Measurements from ENCODE around the gene VDAC1.
"Not testable (repeated sequence)": the region's sequence is repeated elsewhere in the genome, so short reads cannot be mapped to it uniquely, and the experiment has no call there.

The VDAC1 gene

DNA sequence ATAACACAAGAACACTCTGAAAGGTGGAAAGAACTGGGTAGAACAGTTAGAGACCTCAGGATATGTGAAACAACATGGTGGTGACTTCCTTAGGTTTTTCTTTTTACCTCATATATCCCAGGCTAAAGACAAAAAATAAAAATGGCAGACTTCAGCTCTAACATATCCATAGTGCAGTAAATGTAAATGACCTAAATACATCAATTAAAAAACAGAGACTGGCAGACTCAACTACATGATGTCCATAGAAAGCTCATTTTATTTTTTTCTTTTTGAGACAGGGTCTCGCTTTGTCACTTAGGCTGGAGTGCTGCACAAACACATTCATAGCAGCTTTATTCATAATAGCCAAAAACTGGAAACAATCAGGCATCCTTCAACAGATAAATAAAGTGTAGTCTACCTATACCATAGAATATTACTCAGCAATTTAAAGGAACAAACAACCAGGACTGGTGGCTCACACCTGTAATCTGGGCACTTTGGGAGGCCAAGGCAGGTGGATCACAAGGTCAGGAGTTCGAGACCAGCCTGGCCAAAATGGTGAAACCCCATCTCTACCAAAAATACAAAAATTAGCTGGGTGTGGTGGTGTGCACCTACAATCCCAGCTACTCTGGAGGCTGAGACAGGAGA lies 41.2 kb downstream of the VDAC1 start:
- DNase-seq: no peak

DNA sequence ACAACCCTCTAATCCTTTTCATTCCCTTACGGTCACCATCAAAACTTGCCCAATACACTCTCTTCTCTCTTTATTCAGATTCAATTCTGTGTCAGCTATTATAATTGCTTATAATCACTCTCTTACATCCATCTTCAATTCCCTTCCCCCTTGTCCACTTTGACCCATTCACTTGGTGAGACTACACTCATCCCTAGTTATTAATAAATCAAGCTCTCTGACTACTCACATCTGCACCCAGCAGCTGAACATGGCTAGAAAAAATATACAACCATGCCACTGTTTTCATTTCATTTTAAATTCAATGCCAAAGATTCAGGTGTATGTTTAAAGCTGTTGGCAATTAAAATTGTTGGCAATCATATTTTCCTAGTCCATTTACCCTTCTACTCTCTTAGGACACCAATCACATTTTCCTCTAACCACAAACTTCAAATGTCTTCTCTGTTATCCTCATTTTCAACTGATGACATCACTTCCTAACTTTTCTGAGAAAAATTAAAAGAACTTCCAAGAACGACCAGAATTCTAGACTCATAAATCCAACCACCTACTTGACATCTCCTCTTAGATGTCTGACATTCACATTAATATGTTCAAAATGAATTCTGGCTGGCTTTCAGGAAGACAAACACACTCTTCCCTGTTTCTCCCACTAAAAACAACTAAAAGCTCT lies 41.8 kb downstream of the VDAC1 start:
- no peak for DNase-seq

DNA sequence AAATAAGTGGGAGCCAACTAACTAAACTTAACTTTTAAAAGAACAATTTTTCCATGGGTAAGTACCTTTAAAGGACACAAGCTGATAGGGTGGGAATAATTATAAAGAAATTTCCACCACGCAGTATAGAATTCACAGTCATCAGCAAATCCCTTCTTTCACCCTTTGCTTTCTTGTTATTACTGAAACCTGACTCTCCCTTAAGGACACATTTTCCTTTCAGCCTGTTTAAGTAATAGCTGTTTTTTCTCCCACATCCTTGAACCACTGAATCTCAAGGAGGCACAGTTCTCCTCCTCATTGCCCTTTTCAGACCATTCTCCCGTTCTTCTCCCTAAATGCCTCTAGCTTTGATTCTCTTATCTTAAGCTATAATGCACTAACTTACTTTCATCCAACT lies 42.6 kb downstream of the VDAC1 start:
- no peak for DNase-seq

DNA sequence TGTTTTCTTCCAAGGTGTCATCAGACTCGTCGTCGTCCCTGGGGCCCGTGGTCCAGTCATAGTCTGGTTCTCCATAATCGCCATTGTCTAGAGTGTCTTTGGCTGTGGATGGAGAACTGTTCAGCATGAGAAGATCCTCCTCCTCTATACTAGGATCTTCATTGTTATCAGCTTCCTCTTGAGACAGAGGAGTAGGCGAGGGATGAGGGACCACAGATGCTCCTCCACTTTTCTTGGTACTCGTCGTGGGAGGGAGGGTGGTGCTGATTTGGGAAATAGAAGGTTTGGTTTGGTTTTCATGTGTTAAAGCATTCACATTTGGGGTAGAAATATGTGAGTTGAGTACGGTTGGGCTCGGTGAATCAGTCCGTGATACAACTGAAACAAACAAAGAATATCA lies 45.1 kb downstream of the VDAC1 start:
- no peak for DNase-seq

DNA sequence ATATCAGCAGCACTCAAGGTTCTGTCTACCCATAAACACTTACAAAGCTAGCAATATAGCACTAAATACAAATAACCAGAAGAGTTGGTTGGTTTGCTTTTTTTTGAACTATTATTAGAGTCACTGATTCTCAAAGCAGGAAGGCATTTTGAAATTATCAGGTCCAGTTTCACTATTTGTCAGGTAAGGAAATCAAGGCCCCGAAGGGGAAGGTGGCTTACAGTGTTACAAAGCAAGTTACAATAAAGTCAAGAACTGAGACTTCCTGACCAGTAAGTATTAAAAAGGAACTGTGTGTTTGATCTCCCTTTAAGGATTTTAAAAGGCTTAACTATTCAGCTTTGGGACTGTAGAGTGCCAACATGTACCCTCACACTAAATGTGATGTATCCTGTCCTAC lies 47.2 kb downstream of the VDAC1 start:
- DNase-seq: no peak

DNA sequence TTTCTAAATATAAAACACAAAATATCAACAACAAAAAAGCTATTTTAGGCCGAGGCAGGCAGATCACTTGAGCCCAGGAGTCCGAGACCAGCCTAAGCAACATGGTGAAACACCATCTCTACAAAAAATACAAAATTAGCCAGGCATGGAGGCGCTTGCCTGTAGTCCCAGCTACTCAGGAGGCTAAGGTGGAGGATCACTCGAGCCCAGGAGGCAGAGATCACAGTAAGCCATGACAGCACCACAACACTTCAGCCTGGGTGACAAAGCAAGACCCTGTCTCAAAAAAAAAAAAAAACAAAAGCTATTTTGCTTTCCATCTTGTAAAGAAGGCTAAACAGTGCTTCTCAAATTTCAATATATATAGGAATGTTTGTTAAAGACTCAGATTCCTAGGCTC lies 47.7 kb downstream of the VDAC1 start:
- DNase-seq: no peak

DNA sequence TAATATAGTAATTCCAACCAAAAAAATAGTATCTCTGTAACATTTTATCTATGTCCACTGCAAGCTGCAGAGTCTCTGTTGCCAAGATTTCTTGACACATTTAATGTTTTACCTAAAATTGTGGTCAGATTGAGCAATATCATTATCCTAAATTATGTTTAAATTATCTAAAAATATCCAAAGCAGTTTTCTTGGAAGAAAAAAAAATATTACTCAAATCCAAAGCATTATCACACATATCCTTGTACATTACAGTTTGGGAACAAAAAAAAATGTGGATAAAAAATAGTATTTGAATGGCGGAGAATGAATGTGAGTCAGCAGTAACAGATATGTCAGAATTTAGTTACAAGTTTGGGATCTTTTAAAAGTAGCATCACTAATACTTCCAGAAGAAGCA lies 48.6 kb downstream of the VDAC1 start:
- not testable (repeated sequence) for DNase-seq

DNA sequence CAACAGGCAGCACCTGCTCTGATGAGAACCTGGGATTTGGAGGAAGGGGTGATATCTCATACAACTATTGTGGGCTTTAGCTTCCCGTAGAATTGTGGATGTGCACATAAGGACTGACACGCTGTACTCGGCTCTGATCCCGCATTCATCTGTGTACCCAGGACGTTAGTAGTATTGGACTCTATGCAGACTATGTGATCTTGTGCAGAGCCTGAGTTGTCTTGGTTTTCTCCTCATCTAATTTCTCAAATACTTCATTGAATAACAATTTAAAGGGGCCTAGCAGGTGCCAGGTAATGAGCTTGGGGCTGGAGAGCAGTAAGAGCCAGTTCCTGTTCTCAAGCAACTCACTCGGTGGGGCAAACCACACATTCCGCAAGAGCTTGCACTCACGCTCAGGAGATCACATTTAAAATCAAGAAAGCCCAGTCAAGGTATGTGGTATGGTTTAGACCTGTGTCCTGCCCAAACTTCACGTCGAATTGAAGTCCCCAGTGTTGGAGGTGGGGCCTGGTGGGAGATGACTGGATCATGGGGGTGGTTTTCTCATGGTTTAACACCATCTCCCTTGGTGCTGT lies 51.1 kb downstream of the VDAC1 start:
- DNase-seq: no peak

DNA sequence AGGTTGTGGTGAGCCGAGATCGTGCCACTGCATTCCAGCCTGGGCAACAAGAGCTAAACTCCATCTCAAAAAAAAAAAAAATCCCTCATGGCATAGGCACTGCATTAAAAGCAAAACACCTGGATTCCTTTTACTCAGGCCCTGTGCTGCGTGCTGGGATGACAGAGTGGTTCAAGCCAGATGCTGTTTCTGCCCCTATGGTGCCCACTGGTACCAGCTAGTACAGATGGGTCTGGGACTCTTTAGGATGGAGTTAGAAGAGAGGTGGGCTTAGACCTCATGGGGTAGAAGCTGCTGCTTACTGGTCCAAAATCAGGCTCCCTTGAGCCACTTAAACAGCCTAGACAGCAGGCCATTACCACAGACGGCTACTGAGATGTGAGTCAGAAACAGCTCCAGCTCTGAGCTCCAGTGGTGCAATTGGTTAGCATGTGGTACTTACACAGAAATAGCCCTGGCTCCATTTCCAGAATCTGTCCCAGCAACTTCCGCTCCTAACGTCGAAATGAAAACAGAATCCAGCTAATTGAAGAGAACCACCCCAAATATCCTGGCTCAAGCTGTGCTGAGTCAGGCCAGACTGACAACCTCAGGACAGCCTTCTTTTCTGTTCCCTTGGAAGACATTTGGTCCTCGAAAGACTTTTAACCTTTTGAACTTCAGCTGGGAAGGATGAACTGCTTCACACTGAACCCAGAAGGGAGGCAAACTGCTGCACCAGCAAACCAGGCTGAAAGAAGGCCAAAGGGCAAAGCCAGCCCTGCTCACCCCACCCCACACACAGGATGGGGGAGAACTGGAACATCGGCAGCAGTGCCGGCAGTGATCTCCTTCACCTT lies 51.8 kb downstream of the VDAC1 start:
- no peak for DNase-seq

DNA sequence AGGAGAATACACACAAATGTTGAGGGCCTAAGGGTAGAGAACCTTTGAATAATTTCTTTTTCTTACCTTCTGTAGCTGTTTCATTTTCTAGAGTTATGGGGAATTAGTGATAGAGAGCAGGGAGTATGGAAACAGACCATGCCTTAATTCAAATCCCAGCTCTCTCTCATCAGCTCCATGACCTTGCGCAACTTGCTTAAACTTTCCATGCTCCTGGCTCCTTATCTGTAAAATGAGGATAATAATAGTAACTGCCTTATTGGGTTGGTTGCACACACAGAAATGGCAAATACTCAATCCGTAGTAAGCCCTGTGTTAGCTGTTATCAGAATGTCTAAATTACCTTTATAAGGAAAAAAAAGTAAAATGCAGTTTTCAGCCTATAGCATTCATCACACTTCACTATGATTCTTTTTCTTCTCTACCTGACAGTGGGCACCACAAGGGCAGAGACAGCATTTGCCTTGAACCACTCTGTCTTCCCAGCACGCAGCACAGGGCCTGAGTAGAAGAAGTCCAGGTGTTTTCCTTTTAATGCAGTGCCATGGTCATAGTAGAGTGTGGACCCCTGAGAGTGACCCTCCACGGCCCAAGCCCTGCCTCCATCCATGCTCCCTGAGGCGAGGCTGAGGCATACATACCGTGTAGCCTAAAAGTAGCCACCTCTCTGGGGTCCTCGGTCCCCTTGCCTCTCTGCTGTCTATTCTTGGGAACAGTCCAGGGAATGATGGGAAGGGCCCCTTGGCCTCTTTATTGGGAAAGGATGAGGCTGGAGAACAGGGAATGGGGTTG lies 53.8 kb downstream of the VDAC1 start:
- no peak for DNase-seq

DNA sequence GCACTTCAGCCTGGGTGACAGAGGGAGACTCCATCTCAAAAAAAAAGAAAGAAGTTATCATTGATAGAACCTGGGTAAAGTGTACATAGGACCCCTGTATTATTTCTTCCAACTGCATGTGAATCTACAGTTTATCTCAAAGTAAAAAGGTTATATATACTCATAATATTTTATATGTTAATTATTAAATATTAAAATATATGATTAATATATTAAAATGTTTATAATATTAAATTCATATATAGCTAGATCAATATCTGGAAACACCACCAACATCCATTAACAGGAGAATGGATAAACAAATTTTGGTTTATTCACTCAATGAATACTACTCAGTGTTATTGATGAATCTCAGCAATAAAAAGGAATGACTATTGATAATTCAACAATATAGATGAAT lies 56.1 kb downstream of the VDAC1 start:
- no peak for DNase-seq

DNA sequence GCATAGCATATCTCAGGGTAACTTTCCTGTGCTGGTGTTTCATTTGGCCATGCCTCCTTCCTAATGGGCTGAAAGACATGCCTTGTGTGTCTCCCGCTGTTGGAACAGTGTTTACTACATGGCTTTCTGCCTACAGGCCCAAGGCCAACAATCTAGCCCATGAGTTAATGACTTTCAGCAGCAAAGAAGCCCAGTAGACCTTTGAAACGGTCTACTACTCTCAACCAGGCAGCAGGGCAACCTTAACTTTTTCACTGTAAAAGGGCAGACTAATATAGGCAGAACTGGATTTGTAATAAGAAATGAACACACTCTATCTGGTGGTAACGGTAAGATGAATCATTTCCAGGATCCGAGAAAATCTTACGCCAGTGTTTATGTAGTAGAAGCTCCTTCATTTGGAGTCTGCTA lies 57.3 kb downstream of the VDAC1 start:
- DNase-seq: no peak

DNA sequence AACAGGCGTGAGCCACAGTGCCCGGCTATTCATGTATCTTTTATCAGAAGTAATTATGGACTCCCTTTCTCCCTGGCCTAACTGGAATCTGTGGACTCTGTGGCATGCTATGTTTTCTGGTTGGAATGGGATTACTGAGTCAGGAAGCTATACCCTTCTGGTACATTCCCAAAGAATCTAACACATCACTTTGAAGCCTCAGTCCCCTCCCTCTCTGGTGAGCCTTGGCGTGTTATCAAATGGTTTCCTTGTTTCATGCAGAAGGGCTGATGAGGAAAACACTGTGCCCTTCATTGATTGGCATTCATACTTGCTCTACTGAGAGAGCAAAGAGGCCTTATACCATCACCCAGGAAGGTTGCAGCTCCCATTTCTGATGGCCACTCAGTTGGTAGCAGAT lies 59.2 kb downstream of the VDAC1 start:
- no peak for DNase-seq

DNA sequence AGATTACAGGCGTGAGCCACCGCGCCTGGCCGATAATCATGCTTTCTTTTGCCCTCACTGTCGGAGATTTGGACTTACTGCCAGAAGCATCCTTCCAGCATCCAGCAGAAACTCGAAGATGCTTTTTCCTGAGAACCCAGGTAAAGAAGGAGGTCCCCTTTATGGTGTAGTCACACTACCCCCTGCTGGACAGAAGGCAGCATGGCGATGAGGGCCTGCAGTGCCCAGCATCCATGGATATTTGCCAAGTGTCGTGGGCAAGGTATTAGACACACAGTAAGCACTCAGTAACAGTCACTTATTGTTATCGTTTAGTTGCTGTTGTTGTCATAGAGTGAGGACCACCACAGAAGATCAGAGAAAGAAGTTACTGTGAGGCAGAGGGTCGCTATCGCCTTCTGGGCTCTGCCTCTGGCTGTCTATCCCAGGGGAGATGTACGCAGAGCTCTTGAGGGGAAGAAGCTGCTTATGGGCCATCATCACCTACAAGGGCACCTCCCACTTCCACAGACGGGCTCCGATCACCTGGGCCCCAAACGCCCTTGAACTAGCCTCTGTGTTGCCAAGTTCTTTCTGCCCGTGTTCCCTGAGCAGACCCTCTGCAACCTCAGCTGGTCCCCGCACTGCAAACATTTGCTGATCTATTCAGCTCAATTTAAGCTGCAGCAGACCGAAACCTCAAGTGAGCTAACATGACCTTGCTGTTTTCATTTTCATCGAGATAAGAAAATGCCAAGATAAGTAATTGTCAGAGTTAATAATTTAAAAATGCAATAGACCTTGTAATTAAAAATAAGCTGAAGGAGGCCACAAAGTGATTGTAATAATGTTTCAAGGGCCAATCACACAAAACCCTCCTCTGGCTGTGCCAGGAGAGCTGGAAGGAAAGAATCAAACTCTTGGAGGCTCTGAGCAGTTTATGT lies 60.3 kb downstream of the VDAC1 start:
- peak; percentile 75 for DNase-seq

DNA sequence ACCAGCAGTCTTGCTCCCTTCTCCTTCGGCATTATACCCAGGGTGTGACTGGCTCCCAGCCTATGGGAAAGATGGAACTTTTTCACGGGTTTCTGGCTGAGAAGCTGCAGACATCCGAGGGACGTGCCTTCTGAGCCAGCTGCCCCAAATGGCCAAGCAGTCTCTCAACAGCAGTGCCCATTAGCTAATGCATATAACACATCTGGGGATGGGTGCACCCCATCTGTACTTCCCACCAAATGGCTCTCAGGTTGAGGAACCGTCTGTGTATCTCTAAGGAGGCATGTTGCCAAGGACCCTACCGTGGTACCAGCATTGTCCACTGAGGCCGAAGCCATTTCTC lies 61.3 kb downstream of the VDAC1 start:
- DNase-seq: no peak

DNA sequence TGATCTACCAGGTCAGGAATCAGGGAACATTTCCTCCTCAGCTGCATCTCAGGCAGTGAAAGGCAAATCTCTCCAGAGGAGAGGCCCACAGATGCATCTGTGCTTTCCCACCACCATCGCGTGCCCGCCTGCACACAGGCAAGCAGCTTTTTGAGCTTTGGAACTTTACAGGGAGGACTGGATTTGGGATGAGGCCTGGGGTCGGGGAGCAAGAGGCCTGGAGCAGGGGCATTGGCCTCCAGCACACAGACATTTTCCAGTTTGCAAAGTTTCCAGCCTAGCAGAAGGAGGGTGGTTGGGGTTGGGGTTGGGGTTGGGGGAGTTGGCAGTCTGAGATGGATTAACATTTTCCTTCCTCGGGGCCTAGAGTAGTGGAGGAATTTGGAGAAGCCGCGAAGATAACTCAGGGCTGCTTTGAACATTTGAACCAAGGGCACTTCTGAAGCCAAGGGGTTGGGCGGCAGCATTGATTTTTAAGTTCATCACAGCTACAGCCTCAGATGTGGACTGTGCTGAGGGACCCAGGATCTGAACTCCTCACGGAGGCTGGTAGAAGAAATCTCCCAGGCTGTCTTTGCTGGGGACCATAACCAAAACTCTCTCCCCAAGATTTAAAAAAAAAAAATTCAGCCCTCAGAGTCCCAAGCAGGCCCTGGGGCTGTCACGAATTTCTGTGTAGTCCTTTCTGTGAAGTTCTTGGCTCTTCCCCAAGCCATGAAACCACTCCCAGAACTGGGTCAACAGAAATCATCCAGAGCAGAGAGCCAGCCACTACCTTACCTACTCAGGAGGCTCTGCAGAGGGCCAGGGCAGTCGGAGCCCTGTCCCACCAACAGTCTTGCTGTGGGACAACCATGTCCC lies 61.9 kb downstream of the VDAC1 start:
- DNase-seq: no peak

DNA sequence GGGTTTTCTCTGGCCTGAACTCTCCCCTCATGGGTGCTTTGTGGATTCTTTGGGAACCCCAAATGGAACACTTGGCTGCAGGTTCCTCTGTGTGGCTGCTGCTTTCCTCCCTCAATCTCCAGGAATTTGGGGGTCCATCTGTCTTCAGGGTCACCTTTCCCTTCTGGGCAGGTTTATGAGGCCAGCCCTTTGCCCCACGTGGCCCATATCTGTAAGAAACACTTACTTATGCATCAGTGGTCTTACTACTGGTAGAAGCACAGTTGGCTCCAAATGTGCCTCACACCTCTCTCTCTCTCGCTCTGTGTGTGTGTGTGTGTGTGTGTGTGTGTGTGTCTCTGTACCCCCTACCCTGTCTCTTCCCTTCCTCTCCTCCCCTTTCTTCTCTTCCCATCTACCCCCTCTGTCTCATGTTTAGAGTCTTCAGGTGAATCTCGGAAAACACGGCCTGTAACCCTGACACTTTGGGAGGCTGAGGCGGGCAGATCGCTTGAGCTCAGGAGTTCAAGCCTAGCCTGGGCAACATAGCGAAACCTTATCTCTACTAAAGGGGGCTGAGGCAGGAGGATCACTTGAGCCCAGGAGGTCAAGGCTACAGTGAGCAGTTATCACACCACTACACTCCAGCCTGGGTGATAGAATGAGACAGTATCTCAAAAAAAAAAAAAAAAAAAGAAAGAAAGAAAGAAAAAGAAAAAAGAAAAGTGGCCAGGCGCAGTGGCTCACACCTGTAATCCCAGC lies 63.1 kb downstream of the VDAC1 start:
- DNase-seq: no peak

DNA sequence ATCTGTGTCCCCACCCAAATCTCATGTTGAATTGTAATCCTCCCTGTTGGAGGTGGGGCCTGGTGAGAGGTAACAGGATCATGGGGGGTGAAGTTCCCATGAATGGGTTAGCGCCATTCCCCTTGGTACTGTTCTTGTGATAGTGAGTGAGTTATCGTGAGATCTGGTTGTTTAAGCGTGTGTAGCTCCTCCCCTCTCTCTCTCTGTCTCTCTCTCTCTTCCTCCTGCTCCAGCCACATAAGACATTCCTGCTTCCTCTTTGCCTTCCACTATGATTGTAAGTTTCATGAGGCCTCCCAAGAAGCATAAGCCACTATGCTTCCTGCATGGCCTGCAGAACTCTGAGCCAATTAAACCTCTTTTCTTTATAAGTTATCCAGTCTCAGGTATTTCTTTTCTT lies 65.1 kb downstream of the VDAC1 start:
- no peak for DNase-seq

DNA sequence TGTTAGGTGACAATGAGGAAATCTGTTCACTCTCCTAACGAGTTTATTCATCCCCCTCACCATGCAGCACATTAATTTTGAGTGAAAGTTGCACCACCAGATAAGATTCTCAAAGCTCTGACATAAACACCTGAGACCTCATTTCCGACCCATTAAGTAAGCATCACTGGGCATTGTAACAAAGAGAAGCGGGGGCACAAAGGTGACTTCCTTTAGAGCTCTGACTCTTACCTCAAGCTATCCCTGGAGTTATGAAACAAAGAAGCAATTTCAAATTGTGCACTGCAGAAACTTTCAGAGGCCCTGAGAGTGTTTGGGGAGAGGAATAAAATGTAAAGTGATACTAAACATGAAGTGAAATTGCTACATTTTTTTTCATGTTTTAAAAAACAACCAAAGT lies 65.8 kb downstream of the VDAC1 start:
- no peak for DNase-seq
